Measurements from ENCODE around the gene GPR85.

GPR85 gene

DNA sequence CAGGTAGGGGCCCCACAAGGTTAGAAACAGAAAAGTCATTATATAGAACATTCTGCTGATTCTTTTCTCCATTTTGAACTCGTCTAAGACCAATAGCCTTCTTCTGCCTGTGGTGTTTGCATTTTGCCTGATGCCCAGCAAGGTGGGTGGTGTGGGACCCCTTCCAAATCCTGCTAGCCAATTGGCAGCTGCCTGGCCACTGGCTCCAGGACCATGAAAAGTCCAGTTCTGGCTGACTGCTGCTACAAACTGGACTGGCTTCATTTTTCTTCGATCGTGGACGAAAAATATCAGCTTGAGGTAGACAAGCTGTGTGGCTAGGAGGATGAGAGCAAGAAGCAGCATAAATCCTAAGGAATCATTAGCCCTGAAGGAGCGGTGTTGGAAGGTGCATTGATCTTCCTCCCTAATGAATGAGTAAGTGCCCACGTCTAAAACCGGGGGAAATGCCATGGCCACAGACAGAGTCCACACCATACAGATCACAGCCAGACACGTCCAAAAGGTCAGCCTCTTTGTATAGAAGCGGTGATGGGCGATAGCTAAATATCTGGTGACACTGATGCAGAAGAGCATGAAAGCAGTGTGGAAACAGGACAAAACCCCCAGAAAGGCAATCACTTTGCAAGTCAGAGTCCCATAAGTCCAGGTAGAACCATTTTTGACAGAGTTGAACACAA lies 2.7 kb downstream of the GPR85 start:
- DNase-seq (ENCODE audit: low spot score) = no peak
- TF ChIP-seq, protein P1, sequence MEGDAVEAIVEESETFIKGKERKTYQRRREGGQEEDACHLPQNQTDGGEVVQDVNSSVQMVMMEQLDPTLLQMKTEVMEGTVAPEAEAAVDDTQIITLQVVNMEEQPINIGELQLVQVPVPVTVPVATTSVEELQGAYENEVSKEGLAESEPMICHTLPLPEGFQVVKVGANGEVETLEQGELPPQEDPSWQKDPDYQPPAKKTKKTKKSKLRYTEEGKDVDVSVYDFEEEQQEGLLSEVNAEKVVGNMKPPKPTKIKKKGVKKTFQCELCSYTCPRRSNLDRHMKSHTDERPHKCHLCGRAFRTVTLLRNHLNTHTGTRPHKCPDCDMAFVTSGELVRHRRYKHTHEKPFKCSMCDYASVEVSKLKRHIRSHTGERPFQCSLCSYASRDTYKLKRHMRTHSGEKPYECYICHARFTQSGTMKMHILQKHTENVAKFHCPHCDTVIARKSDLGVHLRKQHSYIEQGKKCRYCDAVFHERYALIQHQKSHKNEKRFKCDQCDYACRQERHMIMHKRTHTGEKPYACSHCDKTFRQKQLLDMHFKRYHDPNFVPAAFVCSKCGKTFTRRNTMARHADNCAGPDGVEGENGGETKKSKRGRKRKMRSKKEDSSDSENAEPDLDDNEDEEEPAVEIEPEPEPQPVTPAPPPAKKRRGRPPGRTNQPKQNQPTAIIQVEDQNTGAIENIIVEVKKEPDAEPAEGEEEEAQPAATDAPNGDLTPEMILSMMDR (IDR thresholded peaks at IDR 0.05; ENCODE audit: extremely low read depth, missing control alignments) = no peak

DNA sequence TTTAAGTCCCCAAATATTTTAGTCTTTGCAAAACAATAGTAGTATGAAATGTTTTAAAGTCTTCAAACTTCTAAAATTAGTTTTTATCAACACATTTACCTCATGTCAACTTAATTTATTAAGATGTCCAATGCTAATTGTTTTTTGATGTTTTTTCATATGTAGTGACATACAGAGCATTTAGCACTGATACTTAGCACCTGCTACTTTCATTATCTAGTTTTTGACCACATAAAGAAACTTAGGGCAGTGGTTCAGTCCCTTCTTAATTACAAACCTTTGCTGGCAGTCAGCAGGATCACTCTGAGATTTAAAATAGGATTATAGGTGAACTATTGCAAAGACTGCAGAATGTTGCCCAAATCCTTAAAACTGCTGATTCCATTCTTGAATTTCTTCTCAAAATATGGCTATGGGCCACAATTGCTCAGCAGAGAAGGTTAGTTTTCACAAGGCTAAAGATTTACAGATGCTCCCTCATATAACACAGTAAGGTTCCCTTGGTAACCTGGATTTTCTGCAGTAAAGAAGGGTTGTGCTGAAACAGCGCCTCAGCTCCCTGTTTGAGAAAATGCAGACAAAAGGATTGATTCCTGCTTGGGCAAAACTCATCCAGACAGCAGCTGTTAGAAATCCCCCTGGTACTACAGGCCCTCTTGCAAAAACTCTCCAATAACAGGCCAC lies 3.4 kb downstream of the GPR85 start:
- DNase-seq (ENCODE audit: low spot score) = no peak
- TF ChIP-seq, protein P1 (IDR thresholded peaks at IDR 0.05; ENCODE audit: extremely low read depth, missing control alignments) = no peak

DNA sequence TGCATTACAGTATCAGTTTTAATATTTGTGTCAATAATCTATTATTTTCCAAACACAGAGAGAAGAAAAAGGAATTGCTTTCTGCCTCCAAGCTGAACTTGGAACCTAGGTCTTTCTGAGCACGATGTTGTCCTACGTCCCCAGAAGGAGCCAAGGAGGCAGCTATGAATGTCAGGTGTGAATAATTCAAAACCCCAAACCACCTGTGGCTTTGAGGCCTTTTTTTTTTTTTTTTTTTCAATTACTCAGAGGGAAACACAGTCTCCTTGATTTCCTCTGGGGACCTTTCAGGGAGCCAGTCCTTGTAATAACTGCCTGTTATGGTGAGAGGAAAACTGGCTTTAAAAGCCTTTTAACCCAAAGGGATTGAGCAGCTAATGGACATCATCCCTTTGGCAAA lies 8.3 kb downstream of the GPR85 start:
- TF ChIP-seq, protein P1 (IDR thresholded peaks at IDR 0.05; ENCODE audit: extremely low read depth, missing control alignments) = no peak

DNA sequence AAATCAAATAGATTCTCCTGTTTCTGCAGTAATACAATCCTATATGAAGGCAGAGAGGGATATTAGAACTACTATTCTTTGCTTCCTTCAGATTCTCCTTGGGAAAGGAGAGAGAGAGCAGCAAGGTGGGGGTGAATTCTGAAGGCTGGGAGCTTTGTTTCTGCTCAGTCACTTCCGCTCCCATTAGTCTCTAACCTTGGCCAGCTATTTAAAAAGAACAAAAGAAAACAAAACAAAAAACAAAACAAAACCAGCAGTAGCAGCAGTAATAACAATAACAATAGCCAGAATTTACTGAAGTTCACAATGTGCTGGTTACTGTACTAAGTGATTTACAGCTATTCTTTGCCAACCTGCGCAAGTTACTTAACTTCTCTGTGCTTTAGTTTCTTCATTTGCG lies 9.9 kb downstream of the GPR85 start:
- no peak for DNase-seq (ENCODE audit: low spot score)

More for the DNA sequence above, 8.3 kb downstream of the GPR85 start:
- no peak for DNase-seq (ENCODE audit: low spot score)

DNA sequence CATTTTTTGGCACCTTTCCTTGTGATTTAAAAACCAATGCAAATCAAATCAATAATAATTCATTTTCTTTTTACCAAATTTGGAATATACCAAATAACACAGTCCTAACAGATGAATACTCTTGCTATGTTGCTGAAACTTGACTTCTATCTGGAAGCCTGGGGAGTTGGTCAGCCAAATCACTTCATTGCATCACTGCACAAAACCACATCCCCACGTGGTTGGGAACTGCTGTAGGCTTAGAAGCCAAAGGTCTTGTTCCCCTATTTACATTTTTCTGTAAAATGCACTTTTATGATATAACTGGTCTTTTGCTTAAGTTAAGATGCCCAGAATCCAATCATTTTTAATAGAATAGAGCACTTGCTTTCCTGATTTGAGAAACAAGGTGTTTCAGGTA lies 15.2 kb downstream of the GPR85 start:
- TF ChIP-seq, protein P1 (IDR thresholded peaks at IDR 0.05; ENCODE audit: extremely low read depth, missing control alignments) = no peak
- no peak for DNase-seq (ENCODE audit: low spot score)

More for the DNA sequence above, 9.9 kb downstream of the GPR85 start:
- TF ChIP-seq, protein P1 (IDR thresholded peaks at IDR 0.05; ENCODE audit: extremely low read depth, missing control alignments) = no peak

DNA sequence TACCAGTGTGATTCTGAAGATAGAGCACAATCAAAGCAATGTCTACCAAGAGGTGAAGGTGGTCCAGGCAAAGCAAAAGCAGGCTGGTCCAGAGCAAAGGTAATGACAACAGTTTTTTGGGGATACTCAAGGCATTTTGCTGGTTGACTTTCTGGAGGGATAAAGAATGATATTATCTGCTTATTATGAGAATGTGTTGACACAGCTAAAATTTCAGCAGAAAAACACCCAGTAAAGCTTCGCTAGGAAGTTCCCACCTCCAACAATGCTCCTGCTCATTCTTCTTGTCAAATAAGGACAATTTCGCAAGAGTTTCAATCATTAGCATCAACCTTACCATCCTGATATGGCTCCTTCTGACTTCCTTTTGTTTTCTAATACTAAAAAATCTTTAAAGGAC lies 24.1 kb downstream of the GPR85 start:
- TF ChIP-seq, protein P1 (IDR thresholded peaks at IDR 0.05; ENCODE audit: extremely low read depth, missing control alignments) = no peak
- no peak for DNase-seq (ENCODE audit: low spot score)

DNA sequence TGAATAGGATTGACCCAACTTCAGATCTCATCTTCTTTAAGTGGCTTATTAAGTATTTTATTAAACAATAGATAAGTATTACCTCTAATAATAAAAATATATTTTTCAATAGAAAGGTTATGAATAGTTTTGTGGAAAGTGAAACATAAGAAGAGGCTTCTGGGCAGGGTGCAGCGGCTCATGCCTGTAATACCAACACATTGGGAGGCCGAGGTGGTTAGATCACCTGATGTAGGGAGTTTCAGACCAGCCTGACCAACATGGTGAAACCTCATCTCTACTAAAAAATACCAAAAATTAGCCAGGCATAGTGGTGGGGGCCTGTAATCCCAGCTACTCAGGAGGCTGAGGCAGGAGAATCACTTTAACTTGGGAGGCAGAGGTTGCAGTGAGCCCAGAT lies 26.5 kb downstream of the GPR85 start:
- no peak for DNase-seq (ENCODE audit: low spot score)
- TF ChIP-seq, protein P1 (IDR thresholded peaks at IDR 0.05; ENCODE audit: extremely low read depth, missing control alignments) = no peak
